H1 (cell line): ENCODE results near the gene PTPRG. TPM values are rescaled to one million over a fixed set of nuclear protein-coding genes. Genes with fewer than 3 reads are reported as not detected.

Source experiments
- CHD1 ChIP-seq: IDR thresholded peaks from 2 replicates; pipeline ENCODE4 v1.6.1; 2012; ENCODE audit warnings: low read depth, low read length, improper control_type of control experiment
- SIX5 ChIP-seq: IDR thresholded peaks from 2 replicates; pipeline ENCODE4 v1.6.1; 2011; ENCODE audit warnings: mild to moderate bottlenecking, low read depth, low read length
- polyA plus RNA-seq, 7 experiments: library from polyadenylated mRNA; depleted of rRNA in 3 of 7; stranded (reverse) in 5 of 7; unstranded in 2 of 7; fragments of >200 nt in 5 of 7; fragments of 200-250 nt in 2 of 7; gene quantifications; 1 replicate in 5 of 7; 2 replicates in 1 of 7; 4 replicates in 1 of 7; pipeline versions ENCODE4 v1.2.1 to v1.2.3, GENCODE V29; 2011 to 2013; ENCODE audit warnings: missing spikeins in 2 of 7, mixed read lengths in 2 of 7
- total RNA-seq: library from RNA; stranded (reverse); fragmentation: NEBNext Ultra II Directional; extraction: Animal tissue kit (Norgen Biotek cat#: 25700); gene quantifications from 2 replicates; pipeline ENCODE4 v1.2.1, GENCODE V29; 2021
- TF ChIP-seq, protein P1 (sequence below): IDR thresholded peaks from 2 replicates; pipeline ENCODE4 v1.6.1; 2011; ENCODE audit warnings: low read depth, mild to moderate bottlenecking, low read length; ENCODE audit not compliant: insufficient read depth
- TF ChIP-seq, protein P2 (sequence below): IDR thresholded peaks from 2 replicates; pipeline ENCODE4 v1.6.1; 2012; ENCODE audit warnings: inconsistent platforms

PTPRG gene
- total and polyA plus RNA-seq, 2 of the 8 experiments (the other 6 are each of a cell fraction or from before 2014, with no cell fraction given): 23.3 to 96.2 TPM

DNA sequence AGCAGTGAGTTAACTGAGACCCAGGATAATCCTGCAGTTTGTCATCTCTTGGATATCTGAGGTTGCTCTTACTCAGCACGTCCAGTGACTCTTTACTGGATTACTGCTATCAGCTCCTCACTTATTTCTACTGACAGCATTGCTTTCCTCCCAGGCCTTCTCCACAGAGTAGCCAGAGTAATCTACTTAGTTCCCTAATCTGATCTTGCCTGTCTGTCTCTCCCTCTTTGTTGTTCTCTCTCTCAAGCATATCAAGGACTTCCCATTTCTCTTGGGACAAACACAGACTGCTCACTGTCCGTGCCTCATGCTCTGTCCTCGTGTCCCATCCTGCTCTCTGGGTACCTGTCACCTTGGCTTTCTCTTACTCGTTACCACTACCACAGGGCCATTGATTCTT, 435.7 kb downstream of the PTPRG start (continued):
- TF ChIP-seq, protein P1, sequence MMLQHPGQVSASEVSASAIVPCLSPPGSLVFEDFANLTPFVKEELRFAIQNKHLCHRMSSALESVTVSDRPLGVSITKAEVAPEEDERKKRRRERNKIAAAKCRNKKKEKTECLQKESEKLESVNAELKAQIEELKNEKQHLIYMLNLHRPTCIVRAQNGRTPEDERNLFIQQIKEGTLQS: no peak
- TF ChIP-seq CHD1: no peak
- TF ChIP-seq, protein P2, sequence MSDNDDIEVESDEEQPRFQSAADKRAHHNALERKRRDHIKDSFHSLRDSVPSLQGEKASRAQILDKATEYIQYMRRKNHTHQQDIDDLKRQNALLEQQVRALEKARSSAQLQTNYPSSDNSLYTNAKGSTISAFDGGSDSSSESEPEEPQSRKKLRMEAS: no peak
- no peak for TF ChIP-seq SIX5
